B cell (primary cell): ENCODE measurements around the gene C2CD3. TPM values are rescaled to one million over a fixed set of nuclear protein-coding genes. Genes with fewer than 3 reads are reported as not detected.

ENCODE experiments used
- ATAC-seq: fragments of 200-7000 bp; cut with Tn5 transposase; one replicate; pipeline ENCODE4 v1.10.0; 2021; ENCODE audit warnings: low read depth, mild to moderate bottlenecking, moderate number of reproducible peaks, moderate library complexity
- CTCF ChIA-PET: fragments of 350-600 bp; sonication (Branson Sonifier 250); formaldehyde crosslinking; loops from one replicate; lab custom pipeline; 2021; ENCODE audit warnings: antibody characterized with exemption, inconsistent platforms; lab: Charles Lee
- POLR2A ChIA-PET: fragments of 350-600 bp; sonication (Branson Sonifier 250); formaldehyde crosslinking; loops from one replicate; lab custom pipeline; 2021; ENCODE audit warnings: antibody characterized with exemption; lab: Charles Lee
- DNase-seq: peaks from one replicate; pipeline ENCODE4 v3.0.0; 2013
- H2AFZ ChIP-seq: 2 replicates; pipeline ENCODE4 v1.6.1; 2012; ENCODE audit warnings: mild to moderate bottlenecking, low read depth, low read length; ENCODE audit not compliant: insufficient read depth, poor library complexity, severe bottlenecking
- H3K27ac ChIP-seq, 2 donors: 1 replicate in 1 of 2; 2 replicates in 1 of 2; pipeline ENCODE4 v1.5.1; 2012 to 2013; ENCODE audit warnings: low read length in 2 of 2, mild to moderate bottlenecking in 2 of 2, moderate library complexity in 1 of 2
- H3K27me3 ChIP-seq, 4 experiments: fragments of 200-600 bp in 1 of 4; sonication (generic) in 1 of 4; replicated peaks in 1 of 4; 1 replicate in 2 of 4; 2 replicates in 2 of 4; pipeline versions ENCODE4 v1.6.1 to v1.7.0; 2013 to 2016; ENCODE audit warnings: low read length in 3 of 4, mild to moderate bottlenecking in 2 of 4, mixed read lengths in 1 of 4, moderate library complexity in 1 of 4; ENCODE audit not compliant: insufficient read depth in 4 of 4, control insufficient read depth in 3 of 4; ENCODE audit errors: control extremely low read depth in 1 of 4
- H3K36me3 ChIP-seq, 2 experiments: replicated peaks in 1 of 2; 1 replicate in 1 of 2; 2 replicates in 1 of 2; pipeline versions ENCODE4 v1.6.1 to v1.7.1; 2013; ENCODE audit warnings: low read length in 1 of 2; ENCODE audit not compliant: insufficient read depth in 2 of 2, control insufficient read depth in 1 of 2; ENCODE audit errors: control extremely low read depth in 1 of 2, extremely low read depth in 1 of 2
- H3K4me1 ChIP-seq, 2 donors: fragments of 200-600 bp in 1 of 2; sonication (generic) in 1 of 2; 1 replicate in 1 of 2; 2 replicates in 1 of 2; pipeline versions ENCODE4 v1.5.1 to v1.6.1; 2013 to 2017; ENCODE audit warnings: low read length in 2 of 2; ENCODE audit not compliant: control insufficient read depth in 2 of 2, insufficient read depth in 2 of 2
- H3K4me2 ChIP-seq: replicated peaks from 2 replicates; pipeline ENCODE3; 2012; ENCODE audit warnings: mild to moderate bottlenecking, low read depth, low read length; ENCODE audit not compliant: poor library complexity, severe bottlenecking
- H3K4me3 ChIP-seq, 5 experiments: fragments of 200-600 bp in 1 of 5; sonication (generic) in 1 of 5; 1 replicate in 3 of 5; 2 replicates in 2 of 5; pipeline versions ENCODE4 v1.5.1 to v1.7.0; 2011 to 2016; ENCODE audit warnings: low read length in 4 of 5, mild to moderate bottlenecking in 4 of 5, low read depth in 2 of 5, control low read depth in 1 of 5, moderate library complexity in 1 of 5; ENCODE audit not compliant: insufficient read depth in 1 of 5; ENCODE audit errors: control extremely low read depth in 1 of 5, extremely low read depth in 1 of 5
- H3K79me2 ChIP-seq: fragments of 200-600 bp; sonication (generic); one replicate; pipeline ENCODE4 v1.6.0; 2016; ENCODE audit warnings: low read length; ENCODE audit not compliant: control insufficient read depth, insufficient read depth
- H3K9ac ChIP-seq: fragments of 200-600 bp; sonication (generic); 2 replicates; pipeline ENCODE4 v1.6.1; 2017; ENCODE audit warnings: mild to moderate bottlenecking, low read length, moderate library complexity
- H3K9me3 ChIP-seq, 3 donors: one replicate each; pipeline versions ENCODE4 v1.6.1 to v1.7.1; 2013; ENCODE audit warnings: low read length in 2 of 3; ENCODE audit not compliant: control insufficient read depth in 2 of 3, insufficient read depth in 1 of 3; ENCODE audit errors: control extremely low read depth in 1 of 3
- H4K20me1 ChIP-seq: 2 replicates; pipeline ENCODE4 v1.6.0; 2012; ENCODE audit warnings: mild to moderate bottlenecking, low read length; ENCODE audit not compliant: insufficient read depth, control insufficient read depth, poor library complexity, severe bottlenecking
- H3K27ac Mint-ChIP-seq: one replicate; pipeline ENCODE4 v1.8.0; 2021; ENCODE audit warnings: mixed read lengths
- H3K27me3 Mint-ChIP-seq: one replicate; pipeline ENCODE4 v1.8.0; 2021; ENCODE audit warnings: mixed read lengths
- H3K4me1 Mint-ChIP-seq: one replicate; pipeline ENCODE4 v1.8.0; 2021; ENCODE audit warnings: mixed read lengths
- H3K4me3 Mint-ChIP-seq: one replicate; pipeline ENCODE4 v1.8.0; 2021; ENCODE audit warnings: mixed read lengths
- H3K9me3 Mint-ChIP-seq: one replicate; pipeline ENCODE4 v1.8.0; 2022; ENCODE audit warnings: mixed read lengths; ENCODE audit not compliant: insufficient read depth
- EZH2 ChIP-seq: IDR thresholded peaks from 2 replicates; pipeline ENCODE4 v1.6.1; 2012; ENCODE audit warnings: borderline replicate concordance, low read depth, mild to moderate bottlenecking, moderate library complexity, low read length; ENCODE audit not compliant: insufficient read depth, poor library complexity, severe bottlenecking
- WGBS: methylation state at CpG from one replicate; pipeline ENCODE4 v1.1.5; 2013; ENCODE audit warnings: missing lambda C conversion rate; ENCODE audit not compliant: insufficient coverage; 5-methylcytosine and 5-hydroxymethylcytosine counted together
- intact Hi-C: fragments of 100-400 bp; cut with micrococcal nuclease; formaldehyde crosslinking; loops from one replicate; pipeline ENCODE4 v1.10.0; 2022
- polyA plus RNA-seq: library from polyadenylated mRNA; depleted of rRNA; stranded (reverse); fragments of >200 nt; gene quantifications from 2 replicates; pipeline ENCODE4 v1.2.3, GENCODE V29; 2012
- total RNA-seq, 2 donors: library from RNA; stranded (reverse); fragments of 120-200 nt in 1 of 2; gene quantifications; 1 replicate in 1 of 2; 2 replicates in 1 of 2; pipeline versions ENCODE4 v1.2.3 to v1.2.4, GENCODE V29; 2013 to 2022
- TF ChIP-seq, protein P1 (sequence below): fragments of 200-600 bp; IDR thresholded peaks from one replicate; pipeline ENCODE4 v1.8.0; 2022; ENCODE audit warnings: antibody characterized with exemption, mild to moderate bottlenecking

Gene C2CD3
- total and polyA plus RNA-seq, 2 donors (not counting 1 experiment from before 2014, with no cell fraction given): 19.8 to 69.0 TPM

DNA sequence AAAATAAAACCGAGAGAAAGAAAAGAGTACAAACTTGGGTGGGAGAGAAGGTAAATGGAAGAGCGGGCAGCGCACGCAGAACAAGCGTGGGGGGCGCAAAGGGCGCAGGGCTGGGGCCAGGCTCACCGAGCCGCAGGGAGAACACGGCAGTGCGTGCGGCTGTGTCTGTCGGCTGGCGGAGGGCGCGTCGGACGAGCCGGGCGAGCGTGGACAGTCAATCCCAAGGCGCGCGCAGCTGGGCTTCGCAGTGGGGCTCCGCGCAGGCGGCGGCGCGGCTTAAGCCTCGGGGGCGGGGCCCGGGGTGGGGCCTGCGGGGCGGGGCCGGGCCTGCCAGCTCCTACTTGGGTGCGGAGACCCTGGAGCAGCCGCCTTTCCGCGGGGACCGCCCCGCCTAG is 188.2 kb downstream of the C2CD3 start, which contains the start of gene UCP2:
Gene UCP2, minus strand, starts transcription at position 249 of the 395 bp plus-strand sequence. CDS start 4,465 bp downstream, outside the sequence.
- Histone ChIP-seq H3K4me3 (peak within 1 kb of the TSS; percentile 86 to 100 (median 96)), H3K27ac (peak within 1 kb of the TSS; percentile 94 to 99), H3K9me3 (no peaks in the 10 kb centered on the region), H3K4me2 (peak within 1 kb of the TSS; percentile 96), H4K20me1 (peaks cover 40% of the 10 kb centered on the region), H3K36me3 (peaks cover 12 to 39% of the 10 kb centered on the region in 2 experiments), H3K27me3 (no peaks in the 10 kb centered on the region), H3K79me2 (peaks cover 54% of the 10 kb centered on the region), H3K4me1 (peaks cover 46 to 59% of the 10 kb centered on the region in 2 donors), H3K9ac (peak within 1 kb of the TSS; percentile 97), H2AFZ (peak within 1 kb of the TSS; percentile 80)
- Mint-ChIP-seq H3K9me3 (no peaks in the 10 kb centered on the region), H3K4me1 (peaks cover 63% of the 10 kb centered on the region), H3K27me3 (no peaks in the 10 kb centered on the region), H3K27ac (peak within 1 kb of the TSS; percentile 99), H3K4me3 (peak within 1 kb of the TSS; percentile 99)
- ChIA-PET POLR2A (interaction anchor here (0.5 to 8.8 kb wide), 15 partner anchors 11 to 598 kb away, joined by 3 to 155 read pairs (median 8); partner anchors contain the start of genes C2CD3, PPME1 and RAB6A), CTCF (interaction anchor here (1.7 to 7.4 kb wide), 3 partner anchors 12 to 33 kb away, joined by 3 to 97 read pairs (median 63); no protein-coding TSS in a partner anchor)
- intact Hi-C loops: loop anchor here (1.0 to 5.0 kb wide), 4 partner anchors 8 to 1760 kb away; partner anchors contain the start of genes C2CD3, INPPL1, PGM2L1 and PPME1
- ATAC-seq (peak; percentile 53), DNase-seq (no peak)
- TF ChIP-seq, protein P1, sequence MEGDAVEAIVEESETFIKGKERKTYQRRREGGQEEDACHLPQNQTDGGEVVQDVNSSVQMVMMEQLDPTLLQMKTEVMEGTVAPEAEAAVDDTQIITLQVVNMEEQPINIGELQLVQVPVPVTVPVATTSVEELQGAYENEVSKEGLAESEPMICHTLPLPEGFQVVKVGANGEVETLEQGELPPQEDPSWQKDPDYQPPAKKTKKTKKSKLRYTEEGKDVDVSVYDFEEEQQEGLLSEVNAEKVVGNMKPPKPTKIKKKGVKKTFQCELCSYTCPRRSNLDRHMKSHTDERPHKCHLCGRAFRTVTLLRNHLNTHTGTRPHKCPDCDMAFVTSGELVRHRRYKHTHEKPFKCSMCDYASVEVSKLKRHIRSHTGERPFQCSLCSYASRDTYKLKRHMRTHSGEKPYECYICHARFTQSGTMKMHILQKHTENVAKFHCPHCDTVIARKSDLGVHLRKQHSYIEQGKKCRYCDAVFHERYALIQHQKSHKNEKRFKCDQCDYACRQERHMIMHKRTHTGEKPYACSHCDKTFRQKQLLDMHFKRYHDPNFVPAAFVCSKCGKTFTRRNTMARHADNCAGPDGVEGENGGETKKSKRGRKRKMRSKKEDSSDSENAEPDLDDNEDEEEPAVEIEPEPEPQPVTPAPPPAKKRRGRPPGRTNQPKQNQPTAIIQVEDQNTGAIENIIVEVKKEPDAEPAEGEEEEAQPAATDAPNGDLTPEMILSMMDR: no peak
- TF ChIP-seq EZH2: no peak
- under 1% methylated on average over 42 of the region's 43 CpGs for WGBS
